ENCODE measurements around the gene ZNF2. TPM values are rescaled to one million over a fixed set of nuclear protein-coding genes. Genes with fewer than 3 reads are reported as not detected.

ZNF2 gene
- total RNA-seq, 3 donors from 2014 or later: 2.0 to 3.2 (median 2.1) TPM

- DNase-seq (no peak), ATAC-seq (no peak)
- Mint-ChIP-seq H3K36me3 (ENCODE audit: insufficient read depth) (peaks cover 4% of the 10 kb centered on the region), H3K27me3 (ENCODE audit: low read depth) (no peaks in the 10 kb centered on the region), H3K4me1 (ENCODE audit: low read depth) (no peaks in the 10 kb centered on the region), H3K9me3 (peaks cover 38% of the 10 kb centered on the region), H3K4me3 (no peak overlapping the region)
Observed at GRCh38 chr2:95232232-95232631, 66.6 kb downstream of the ZNF2 start.

Other genes starting within 250 kb of the ZNF2 start
- 1 to 10 TPM; 5.6 to 6.1 (median 6.1) TPM for gene MAL, start 140.1 kb upstream of the ZNF2 start, total RNA-seq
- gene MRPS5, start 44.0 kb upstream of the ZNF2 start, total RNA-seq: 10 to 100 TPM; 67.4 to 71.8 (median 70.2) TPM
- 1 to 10 TPM; 4.9 to 6.7 (median 5.7) TPM for gene ZNF514, start 6.0 kb upstream of the ZNF2 start, total RNA-seq
- gene ZNF892, start 41.7 kb downstream of the ZNF2 start, total RNA-seq: 1 to 10 TPM; 2.6 to 3.2 (median 2.9) TPM
- gene PROM2, start 108.6 kb downstream of the ZNF2 start, total RNA-seq: under 1 TPM; 0.53 to 0.66 (median 0.63) TPM
- not detected for gene KCNIP3, start 131.5 kb downstream of the ZNF2 start, total RNA-seq
- gene FAHD2A, start 236.9 kb downstream of the ZNF2 start, total RNA-seq: 10 to 100 TPM; 13.9 to 15.8 (median 15.3) TPM

Data from activated T-cell treated with anti-CD3 and anti-CD28 coated beads, Interleukin-2, amount 50 U/mL, for 4 hours (primary cell).